ENCODE data around the gene IL17RB.

The IL17RB gene, protein sequence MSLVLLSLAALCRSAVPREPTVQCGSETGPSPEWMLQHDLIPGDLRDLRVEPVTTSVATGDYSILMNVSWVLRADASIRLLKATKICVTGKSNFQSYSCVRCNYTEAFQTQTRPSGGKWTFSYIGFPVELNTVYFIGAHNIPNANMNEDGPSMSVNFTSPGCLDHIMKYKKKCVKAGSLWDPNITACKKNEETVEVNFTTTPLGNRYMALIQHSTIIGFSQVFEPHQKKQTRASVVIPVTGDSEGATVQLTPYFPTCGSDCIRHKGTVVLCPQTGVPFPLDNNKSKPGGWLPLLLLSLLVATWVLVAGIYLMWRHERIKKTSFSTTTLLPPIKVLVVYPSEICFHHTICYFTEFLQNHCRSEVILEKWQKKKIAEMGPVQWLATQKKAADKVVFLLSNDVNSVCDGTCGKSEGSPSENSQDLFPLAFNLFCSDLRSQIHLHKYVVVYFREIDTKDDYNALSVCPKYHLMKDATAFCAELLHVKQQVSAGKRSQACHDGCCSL

DNA sequence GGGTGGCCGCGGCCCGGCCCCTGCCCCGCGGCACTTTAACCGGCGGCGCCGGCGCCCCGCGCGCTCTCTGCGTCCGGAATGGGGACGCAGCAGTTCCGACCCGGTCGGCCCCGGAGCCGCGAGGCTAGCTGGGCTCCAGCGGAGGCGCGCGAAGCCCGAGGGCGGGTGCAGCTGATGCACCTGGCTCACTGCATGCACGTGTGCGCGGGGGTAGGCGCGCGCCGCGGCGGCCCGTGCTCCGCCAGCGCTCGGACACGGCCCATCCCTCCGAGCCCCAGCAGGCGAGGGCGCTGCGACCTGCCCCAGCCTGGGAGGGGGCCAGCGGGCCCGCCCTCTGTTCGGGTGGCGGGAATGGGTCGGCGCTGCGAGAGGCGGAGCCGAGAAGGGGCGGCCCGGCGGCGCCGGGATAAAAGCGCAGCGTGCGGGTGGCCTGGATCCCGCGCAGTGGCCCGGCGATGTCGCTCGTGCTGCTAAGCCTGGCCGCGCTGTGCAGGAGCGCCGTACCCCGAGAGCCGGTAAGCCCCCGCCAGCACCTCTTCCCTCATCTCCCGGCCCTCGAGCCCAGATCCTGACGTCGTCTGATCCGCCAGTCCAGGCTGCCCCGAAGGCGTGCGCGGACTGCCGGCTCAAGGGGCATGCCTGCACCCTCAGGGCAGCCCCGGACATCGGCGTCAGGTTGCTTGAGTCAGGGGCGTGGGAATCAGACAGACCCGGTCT, at the start of gene IL17RB, which contains the start of gene CHDH:
IL17RB (plus strand) TSS at position 435 of the 717 bp plus-strand sequence; CDS start at position 456, 21 bp downstream.
CHDH (minus strand) TSS at position 286 of the 717 bp plus-strand sequence. CDS start 22,411 bp downstream, outside the sequence.
- DNase-seq, result no peak

DNA sequence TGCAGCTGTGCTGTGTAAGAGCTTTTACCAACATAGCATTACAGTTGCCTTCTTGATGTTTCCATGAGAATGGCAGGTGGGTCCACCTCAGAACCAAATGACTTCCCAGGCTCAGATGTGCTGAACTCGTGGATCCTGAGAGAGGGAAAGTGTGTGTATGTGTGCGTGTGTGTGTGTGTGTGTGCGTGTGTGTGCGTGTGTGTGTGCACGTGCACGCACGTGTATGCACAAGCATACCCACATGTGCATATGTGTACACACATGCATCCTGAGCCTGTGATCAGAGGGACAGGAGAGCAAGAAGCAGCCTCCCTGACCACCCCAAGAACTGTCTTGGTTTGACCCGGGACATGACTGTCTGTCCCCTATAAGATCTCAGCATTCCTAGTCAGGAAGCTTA, 48.2 kb upstream of the IL17RB start:
- no peak for DNase-seq

DNA sequence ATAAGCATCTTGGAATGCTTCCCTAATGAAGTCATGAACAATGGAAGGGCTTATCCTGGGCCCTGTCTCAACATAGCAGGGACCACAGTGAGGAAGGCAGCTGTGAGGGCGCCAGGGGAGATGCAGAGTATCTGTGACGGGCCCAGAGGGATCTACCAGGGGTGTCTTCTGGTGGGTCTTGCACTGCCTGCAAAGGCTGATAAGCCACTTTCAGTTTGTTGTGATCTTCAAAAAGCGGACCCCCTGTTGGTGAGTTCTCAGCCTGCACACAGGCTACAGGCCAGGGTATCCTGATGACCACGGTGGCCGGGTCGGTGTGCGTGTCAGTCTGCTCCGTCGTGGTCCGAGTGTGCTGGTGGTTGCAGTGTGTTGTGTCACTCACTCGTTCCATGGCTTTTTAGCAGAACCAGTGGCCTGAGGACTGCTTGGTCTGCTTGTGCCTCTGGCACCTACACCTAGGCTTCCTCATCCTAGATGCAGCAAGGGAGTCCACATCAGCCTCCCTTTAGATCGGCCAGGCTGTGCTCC, 47.0 kb upstream of the IL17RB start:
- DNase-seq, result no peak

DNA sequence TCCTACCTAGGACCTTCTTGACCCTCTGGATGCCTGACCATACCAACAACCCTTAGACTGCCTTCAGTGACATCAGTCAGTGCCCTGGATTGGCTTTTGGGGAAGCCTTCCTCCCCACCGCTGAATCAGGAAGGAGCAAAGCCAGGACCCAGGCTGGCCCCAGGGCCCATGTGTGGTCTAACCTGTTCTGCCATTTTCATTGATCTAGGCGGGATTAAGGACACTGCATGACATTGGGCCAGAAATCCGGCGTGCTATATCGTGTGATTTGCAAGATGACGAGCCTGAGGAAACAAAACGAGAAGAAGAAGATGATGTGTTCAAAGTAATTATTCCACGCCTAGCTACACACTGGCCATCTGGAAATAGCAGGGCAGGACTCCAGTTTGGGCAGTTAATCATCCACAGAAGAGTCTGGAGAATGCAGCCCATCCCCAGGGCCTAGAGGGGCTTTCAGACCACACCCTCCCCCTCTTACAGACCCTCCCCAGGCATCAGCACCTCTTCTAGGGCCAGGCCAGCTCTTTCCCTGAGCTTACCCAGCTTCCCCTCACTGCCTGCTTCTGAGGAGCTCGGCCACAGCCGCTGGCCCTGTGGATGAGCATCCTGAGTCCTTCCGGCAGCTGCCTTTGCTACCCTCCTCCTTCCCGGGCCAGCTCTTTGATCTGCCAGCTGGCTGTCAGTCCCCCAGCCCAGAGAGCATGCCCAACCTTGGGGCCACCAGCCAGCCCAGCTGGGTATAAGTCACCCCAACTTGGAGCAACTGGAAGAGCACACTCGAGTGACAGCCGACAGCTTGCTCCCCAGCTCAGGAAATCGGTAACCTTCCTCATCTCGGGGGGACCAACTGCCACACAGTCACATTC, 46.1 kb upstream of the IL17RB start:
- DNase-seq, result no peak

DNA sequence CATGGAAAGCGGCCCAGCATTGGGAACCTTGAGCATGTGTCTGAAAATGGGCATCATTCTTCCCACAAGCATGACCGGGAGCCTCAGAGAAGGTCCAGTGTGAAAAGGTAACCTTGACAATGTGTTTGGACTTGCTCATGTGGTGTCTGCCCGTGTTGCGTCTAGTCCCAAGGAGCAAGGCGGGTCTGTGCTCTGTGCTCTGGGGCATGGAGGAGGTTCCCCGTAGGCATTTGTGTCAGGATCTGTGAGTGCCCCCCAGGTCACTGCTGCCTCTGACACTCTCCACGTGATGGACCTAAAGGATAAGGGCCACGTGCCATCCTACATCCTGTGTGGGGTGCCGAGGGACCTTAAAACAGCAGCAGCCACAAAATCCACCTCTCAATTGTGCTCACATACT, 45.0 kb upstream of the IL17RB start:
- DNase-seq, result no peak

DNA sequence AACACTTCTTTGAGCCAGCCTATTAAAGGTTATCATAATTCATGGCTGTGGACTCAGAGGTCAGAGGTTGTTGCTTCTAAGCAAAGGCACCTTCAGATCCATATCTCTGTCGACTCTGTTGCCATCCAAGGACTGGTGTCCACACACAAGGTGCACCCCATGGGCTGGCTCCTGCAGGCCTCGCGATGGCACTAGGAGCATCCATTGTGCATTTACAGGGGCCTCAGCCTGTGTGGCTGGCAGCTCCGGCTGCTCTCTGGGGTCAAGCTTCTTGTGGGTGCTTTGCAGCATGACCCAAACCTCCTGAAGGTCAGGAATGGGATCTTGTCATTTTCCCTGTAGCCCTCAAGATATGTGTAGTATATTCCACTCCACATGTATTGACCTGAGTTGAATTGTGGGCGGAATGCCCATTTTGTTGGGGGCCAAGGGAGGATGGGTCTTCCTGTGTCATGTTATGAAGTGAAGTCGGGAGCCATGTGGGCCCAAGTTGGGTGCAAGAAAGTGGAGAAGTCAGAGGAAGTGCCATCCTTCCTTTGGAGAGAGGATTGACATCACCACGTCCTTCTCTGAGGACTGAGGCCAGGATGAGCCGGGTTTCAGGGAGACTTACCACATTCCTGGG, 44.0 kb upstream of the IL17RB start:
- no peak for DNase-seq

DNA sequence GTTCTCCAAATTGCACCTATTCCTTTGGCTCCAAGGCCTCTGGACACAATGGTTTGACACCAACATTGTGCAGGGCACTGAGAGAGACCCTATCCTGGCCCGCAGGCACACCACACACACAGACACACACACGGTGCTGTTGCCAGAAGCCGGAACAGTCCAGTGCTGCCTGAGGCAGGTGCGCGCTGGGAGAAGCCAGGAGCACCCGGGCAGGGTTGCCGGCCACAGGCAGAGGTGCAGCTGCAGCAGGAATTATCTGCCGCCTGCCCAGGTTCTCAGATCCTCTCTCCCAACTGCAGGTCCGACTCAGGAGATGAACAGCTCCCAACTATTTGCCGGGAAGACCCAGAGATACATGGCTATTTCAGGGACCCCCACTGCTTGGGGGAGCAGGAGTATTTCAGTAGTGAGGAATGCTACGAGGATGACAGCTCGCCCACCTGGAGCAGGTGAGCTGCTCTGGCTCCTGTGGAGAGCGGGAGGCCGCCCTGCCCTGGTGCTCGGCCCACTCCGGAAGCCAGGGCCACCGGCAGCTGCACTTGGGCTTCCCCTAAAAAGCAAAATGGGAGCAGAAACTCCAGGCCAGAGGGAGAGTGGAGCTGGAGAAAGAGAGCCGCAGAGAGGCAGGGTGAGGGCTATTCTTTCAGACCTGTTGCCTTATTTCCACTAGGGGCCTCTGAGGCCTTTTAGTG, 43.1 kb upstream of the IL17RB start:
- no peak for DNase-seq

DNA sequence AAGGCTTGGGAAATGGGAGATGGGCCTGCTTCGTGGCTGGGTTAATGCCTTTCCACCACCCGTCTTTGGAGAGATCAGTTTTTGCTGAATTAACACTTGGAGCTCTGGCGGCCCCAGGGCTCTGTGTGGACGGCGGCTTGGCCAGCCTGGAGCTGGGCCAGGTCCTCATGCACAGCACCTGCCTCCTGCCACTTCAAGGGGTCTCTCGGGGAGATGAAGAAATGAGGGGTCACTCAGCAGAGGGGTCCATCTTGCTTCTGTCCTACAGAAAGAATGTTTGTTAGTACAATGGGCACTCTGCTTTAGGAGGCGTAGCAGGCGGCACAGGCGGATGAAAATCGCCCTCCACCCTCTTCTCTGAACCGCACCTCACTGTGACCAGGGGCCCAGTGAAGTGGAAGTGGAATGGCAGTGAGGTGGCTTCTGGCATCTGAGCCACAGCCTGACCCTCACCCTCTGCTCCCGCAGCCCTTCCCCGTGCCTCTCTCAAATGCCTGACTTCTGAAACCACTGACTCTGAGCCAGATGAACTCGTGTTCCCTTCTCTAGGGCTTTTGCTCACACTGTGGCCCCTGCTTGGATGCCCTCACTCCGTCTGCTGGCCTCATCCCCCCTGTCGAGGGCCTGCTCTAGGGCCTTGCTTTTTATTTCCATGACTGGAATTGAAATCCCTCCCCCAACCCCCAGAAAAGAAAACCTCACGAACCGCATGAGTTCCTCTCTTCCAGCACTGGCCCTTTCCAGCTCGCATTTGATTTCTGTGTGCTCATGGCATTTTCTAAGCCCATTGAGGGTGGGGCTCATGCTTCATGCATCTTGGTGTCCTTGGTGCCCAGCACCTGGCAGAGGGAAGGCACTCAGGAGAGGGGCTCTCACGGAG, 42.3 kb upstream of the IL17RB start:
- DNase-seq, result no peak

DNA sequence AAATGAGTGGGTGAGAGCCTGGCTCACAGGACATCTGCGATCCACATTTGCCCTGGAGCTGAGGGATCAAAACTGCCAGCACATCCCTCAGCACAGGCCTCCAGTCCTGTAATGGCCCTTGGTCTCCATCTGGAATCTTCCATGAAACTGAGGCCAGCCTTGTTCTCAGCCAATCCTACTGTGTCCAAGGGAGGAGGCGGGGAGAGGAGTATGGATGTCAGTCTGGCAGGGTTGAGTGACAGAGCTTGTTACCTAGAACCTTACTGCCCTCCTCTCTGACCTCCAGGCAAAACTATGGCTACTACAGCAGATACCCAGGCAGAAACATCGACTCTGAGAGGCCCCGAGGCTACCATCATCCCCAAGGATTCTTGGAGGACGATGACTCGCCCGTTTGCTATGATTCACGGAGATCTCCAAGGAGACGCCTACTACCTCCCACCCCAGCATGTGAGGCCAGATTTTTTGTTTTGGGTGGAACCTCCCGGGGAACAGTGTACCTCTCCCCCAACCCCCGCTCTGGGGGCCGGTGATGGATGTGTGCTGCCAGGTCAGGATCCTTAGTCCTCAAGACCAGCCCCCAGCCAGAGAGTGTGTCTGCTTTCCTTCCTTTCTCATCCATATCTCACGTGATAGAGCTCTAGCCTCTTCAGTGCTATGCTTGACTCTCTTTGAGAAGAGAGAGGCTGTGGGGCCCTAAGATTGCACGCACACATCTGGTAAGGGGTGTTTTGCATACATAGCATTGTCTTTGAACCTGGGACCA, 41.5 kb upstream of the IL17RB start:
- no peak for DNase-seq

DNA sequence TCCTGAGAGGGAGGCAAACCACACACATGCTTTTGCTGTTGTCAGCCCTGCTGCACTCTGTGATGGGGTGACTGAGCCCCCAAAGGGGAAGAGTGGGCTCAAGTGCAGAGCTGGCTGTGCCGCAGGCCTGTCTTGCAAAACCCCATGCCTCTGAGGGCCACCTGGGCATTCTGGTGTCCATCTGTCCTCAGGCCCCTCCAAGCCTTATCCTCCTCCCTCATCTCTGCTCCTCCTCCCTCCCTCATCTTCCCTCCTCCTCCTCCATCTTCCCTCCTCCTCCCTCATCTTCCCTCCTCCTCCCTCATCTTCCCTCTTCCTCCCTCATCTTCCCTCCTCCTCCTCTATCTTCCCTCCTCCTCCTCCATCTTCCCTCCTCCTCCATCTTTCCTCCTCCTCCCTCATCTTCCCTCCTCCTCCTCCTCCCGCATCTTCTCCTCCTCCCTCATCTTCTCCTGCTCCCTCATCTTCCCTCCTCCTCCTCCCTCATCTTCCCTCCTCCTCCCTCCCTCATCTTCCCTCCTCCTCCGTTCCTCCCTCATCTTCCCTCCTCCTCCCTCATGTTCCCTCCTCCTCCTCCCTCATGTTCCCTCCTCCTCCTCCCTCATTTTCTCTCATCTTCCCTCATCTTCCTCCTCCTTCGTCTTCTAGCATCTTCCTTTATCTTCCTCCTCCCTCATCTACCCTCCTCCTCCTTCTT, 40.8 kb upstream of the IL17RB start:
- no peak for DNase-seq

DNA sequence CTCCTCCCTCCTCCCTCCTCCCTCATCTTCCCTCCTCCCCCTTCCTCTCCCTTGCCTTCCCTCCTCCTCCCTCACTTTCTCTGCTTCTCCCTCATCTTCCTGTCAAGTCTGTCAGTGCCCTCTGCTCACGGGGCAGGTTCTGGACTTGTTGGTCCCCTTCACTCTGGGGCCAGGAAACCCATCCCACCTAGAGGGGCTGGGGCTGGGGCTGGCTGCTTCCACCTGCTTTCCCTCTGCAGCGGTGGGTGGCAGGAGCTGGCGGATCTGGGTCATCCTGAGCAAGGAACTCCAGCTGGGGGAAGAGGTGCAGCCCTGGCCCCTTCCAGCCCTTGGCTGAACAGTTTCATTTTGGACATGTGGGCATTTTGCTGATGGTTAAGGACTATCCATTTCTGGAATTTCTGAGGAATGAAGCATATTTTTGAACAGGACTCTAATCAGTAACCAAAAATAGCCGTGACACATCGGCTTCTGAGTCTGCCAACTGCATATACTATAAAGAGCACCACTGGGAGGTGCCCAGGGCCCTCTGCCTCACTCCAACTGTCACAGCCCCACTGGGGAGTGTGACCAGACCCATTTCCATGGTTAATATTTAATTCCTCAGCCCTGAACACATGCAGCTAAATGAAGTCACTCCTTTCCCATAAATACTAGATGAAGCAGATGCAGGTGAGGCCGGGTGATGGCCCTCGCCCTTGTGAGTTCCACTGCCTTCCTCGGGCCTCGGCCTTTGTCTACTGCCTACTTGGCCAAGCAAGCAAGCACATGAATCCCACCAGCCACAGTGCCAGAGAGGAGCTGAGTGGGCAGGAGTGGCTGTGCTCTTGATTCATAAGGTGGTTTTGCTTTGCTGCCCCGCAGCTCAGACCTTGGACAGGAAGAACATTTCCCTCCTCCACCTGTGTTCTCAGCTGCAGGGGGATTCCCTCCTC, 39.9 kb upstream of the IL17RB start:
- no peak for DNase-seq

DNA sequence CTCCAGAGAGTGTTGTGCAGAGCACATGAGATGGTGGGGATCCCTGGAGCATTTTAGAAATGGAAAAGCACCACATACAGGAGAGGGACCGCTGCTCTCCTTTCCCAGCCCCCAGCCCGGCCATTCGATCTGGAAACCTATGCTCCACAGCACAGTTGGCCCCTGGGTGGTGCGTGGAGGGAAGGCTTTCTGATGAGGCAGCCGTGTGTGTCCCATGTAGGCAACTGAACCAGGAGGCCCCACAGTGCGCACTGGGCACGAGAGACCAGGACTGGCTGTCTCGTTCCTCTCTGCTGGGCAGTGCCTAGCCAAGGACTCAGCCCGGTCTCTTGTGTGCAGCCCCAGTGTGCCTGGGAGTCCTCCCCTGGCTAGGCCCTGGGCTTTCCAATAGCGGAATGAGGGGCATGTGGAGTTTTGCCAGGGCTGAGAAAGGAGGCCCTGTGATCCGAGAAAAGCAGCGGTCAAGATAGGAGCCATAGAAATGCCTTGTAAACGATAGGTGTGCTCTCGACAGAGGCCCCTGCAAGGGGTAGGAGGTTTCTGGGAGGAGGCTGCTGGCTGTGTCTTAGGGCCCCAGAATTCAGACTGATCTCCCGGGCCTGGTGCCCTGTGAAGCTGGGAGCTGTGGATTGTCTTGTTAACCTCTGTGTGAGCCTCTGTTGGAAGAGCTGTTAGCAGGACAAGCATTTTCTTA, 39.1 kb upstream of the IL17RB start:
- no peak for DNase-seq

DNA sequence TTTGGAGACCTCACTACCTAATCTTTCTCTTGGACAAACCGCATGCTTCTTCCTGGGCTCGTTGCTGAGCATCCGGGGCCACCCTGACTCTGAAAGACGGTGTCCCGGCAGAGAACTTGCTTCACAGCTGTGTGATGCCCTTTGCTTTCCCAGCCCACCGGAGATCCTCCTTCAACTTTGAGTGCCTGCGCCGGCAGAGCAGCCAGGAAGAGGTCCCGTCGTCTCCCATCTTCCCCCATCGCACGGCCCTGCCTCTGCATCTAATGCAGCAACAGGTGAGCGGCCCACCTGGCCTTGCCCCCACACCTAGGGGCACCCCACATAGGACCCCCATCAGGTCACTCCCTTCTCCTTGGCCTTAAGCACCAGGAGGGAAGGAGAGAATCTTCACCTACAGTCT, 37.9 kb upstream of the IL17RB start:
- DNase-seq, result no peak

DNA sequence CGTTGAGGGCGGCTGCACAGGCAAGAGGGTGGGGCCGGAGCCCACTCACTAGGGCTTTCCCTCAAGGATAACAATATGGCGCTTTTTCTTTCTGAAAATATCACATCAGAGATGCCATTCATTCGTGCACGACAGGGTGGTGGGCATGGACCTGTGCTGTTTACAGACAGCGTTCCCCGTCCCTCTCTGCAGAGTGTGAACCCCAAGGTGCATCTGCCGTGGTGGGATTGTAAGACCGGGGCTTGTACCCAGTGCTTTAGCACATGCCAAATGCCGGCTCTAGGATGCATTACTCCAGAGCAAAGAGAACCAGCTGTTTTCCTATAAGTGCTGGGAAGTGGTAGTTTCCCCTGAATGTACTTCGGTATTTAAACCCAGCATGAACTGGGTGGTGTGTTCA, 37.1 kb upstream of the IL17RB start:
- DNase-seq, result no peak

DNA sequence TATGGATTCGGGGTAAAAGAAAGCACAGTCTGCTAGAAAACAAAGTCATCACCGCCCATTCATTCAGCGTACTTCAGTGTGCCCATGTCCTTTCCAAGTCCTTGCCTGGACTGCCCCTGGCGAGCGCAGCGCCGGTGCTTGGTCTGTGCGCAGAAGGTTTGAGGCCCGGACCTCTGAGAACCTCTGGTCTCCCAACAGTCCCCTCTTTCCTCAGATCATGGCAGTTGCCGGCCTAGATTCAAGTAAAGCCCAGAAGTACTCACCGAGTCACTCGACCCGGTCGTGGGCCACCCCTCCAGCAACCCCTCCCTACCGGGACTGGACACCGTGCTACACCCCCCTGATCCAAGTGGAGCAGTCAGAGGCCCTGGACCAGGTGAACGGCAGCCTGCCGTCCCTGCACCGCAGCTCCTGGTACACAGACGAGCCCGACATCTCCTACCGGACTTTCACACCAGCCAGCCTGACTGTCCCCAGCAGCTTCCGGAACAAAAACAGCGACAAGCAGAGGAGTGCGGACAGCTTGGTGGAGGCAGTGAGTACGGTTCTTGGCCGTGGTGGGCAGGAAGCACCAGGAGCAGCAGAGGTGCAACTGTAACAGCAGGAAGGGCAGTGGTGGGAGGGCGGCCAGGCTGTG, 36.5 kb upstream of the IL17RB start:
- DNase-seq, result no peak

DNA sequence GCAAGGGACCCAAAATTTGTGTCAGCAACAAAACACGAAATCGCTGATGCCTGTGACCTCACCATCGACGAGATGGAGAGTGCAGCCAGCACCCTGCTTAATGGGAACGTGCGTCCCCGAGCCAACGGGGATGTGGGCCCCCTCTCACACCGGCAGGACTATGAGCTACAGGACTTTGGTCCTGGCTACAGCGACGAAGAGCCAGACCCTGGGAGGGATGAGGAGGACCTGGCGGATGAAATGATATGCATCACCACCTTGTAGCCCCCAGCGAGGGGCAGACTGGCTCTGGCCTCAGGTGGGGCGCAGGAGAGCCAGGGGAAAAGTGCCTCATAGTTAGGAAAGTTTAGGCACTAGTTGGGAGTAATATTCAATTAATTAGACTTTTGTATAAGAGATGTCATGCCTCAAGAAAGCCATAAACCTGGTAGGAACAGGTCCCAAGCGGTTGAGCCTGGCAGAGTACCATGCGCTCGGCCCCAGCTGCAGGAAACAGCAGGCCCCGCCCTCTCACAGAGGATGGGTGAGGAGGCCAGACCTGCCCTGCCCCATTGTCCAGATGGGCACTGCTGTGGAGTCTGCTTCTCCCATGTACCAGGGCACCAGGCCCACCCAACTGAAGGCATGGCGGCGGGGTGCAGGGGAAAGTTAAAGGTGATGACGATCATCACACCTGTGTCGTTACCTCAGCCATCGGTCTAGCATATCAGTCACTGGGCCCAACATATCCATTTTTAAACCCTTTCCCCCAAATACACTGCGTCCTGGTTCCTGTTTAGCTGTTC, 35.0 kb upstream of the IL17RB start:
- DNase-seq, result no peak

All from activated naive CD4-positive, alpha-beta T cell treated with anti-CD3 and anti-CD28 coated beads, Interleukin-2, amount 50 U/mL, for 16 hours (primary cell).